ENCODE data around the gene CWC27.

GRCh38 chr5:64873441-64873840 is 104.7 kb downstream of the CWC27 start:
- TF ChIP-seq ZNF211 (tag by site-specific recombination; IDR thresholded peaks at IDR 0.05; ENCODE audit: low read depth): no peak
- TF ChIP-seq CTCF (tag by site-specific recombination; IDR thresholded peaks at IDR 0.05): no peak
- no peak for TF ChIP-seq ZNF274 (IDR thresholded peaks at IDR 0.05; ENCODE audit: low read length)
- TF ChIP-seq ZNF274 (tag by site-specific recombination; IDR thresholded peaks at IDR 0.05; ENCODE audit: borderline replicate concordance): no peak
- no peak for TF ChIP-seq ATF2 (tag by site-specific recombination; IDR thresholded peaks at IDR 0.05; ENCODE audit: low read depth)
